Peyer's patch (tissue), 4 donors: Measurements from ENCODE around the gene PRR5L. TPM values are rescaled to one million over a fixed set of nuclear protein-coding genes. Genes with fewer than 3 reads are reported as not detected.

Experiments used
- DNase-seq, 3 donors: peaks; one replicate each; pipeline ENCODE4 v3.0.0-alpha.2; 2017 to 2019
- H3K27ac ChIP-seq, 4 donors: fragments of 200-600 bp; sonication (generic); one replicate each; pipeline ENCODE4 v1.5.1; 2016 to 2019
- H3K27me3 ChIP-seq, 2 donors: fragments of 200-600 bp; sonication (generic); one replicate each; pipeline ENCODE4 v1.5.1; 2019
- H3K36me3 ChIP-seq, 3 donors: fragments of 200-600 bp; sonication (generic); one replicate each; pipeline ENCODE4 v1.5.1; 2016 to 2019
- H3K4me1 ChIP-seq, 4 donors: fragments of 200-600 bp; sonication (generic); one replicate each; pipeline ENCODE4 v1.5.1; 2016 to 2019
- H3K4me3 ChIP-seq, 4 donors: fragments of 200-600 bp; sonication (generic); 1 replicate in 3 of 4; 2 replicates in 1 of 4; pipeline ENCODE4 v1.5.1; 2016 to 2019; ENCODE audit warnings: mild to moderate bottlenecking in 1 of 4
- H3K9me3 ChIP-seq, 4 donors: fragments of 200-600 bp; sonication (generic); one replicate each; pipeline ENCODE4 v1.5.1; 2016 to 2019; ENCODE audit warnings: mild to moderate bottlenecking in 1 of 4
- CTCF ChIP-seq, 6 experiments: fragments of 450-650 bp in 4 of 6; fragments of 200-600 bp in 2 of 6; sonication (generic) in 1 of 6; IDR thresholded peaks; one replicate each; pipeline ENCODE4 v1.5.1; 2017 to 2019; ENCODE audit warnings: antibody characterized with exemption in 6 of 6, mild to moderate bottlenecking in 3 of 6, moderate library complexity in 1 of 6
- POLR2A ChIP-seq, 2 donors: fragments of 450-650 bp; IDR thresholded peaks; one replicate each; pipeline ENCODE4 v1.5.1; 2017; ENCODE audit warnings: antibody characterized with exemption in 2 of 2, mild to moderate bottlenecking in 2 of 2, moderate library complexity in 2 of 2
- total RNA-seq, 4 donors: library from RNA; depleted of rRNA; stranded (reverse); fragments of >200 nt; gene quantifications; one replicate each; pipeline ENCODE4 v1.1.0, GENCODE V29; 2016

PRR5L gene
- total RNA-seq, 4 donors from 2014 or later = 74.3 to 100 (median 89.9) TPM

DNA sequence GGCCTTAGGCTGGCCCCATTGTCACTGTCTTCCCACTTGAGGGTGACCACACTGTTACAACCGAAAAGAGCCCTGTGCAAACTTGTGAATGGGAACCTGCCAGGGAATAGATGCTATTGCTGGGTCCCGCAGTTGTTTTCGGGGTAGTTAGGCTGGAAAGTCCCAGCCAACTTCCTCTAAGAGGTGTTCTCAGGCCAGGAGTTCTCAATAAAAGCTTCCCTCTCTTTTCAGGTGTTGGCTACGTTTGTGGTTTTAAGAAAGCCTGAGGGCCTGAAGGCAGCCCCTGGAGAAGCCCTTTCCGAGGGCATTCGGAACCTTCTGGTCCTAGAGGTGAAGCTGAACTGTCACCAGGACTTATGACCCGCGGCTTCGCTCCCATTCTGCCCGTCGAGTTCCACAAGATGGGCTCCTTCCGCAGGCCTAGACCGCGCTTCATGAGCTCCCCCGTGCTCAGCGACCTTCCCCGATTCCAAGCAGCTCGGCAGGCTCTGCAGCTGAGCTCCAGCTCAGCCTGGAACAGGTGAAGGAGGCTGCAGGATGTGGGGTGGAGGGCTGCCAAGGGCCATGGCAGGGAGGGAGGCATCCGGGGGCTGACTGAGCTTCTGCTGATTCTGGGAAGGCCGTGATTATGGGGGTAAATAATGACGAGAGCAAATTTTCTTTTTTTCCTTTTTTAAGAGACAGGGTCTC, 104.8 kb downstream of the PRR5L start:
- H3K4me3 ChIP-seq = no peak overlapping the region
- no peak for DNase-seq
- TF ChIP-seq CTCF (IDR thresholded peaks at IDR 0.05) = no peak
- TF ChIP-seq POLR2A (IDR thresholded peaks at IDR 0.05) = no peak
- no peaks in the 10 kb centered on the region for H3K9me3 ChIP-seq
- H3K27me3 ChIP-seq = no peaks in the 10 kb centered on the region
- H3K27ac ChIP-seq = peak overlapping the region in 2 of 4 donors; percentile 31 to 51
- H3K4me1 ChIP-seq = peaks cover 0 to 60% (median 0%) of the 10 kb centered on the region in 4 donors
- H3K36me3 ChIP-seq = peaks cover 0 to 81% (median 0%) of the 10 kb centered on the region in 3 donors

- Histone ChIP-seq H3K27ac (peak overlapping the region in 2 of 4 donors; percentile 28 to 46), H3K9me3 (no peaks in the 10 kb centered on the region), H3K27me3 (no peaks in the 10 kb centered on the region), H3K4me3 (no peak overlapping the region), H3K36me3 (peaks cover 0 to 80% (median 0%) of the 10 kb centered on the region in 3 donors), H3K4me1 (peaks cover 0 to 60% (median 0%) of the 10 kb centered on the region in 4 donors)
- TF ChIP-seq CTCF (IDR thresholded peaks at IDR 0.05) (no peak), POLR2A (IDR thresholded peaks at IDR 0.05) (no peak)
- DNase-seq = no peak
These were observed 106.6 kb downstream of the PRR5L start for GRCh38 chr11:36402568-36403170.

DNA sequence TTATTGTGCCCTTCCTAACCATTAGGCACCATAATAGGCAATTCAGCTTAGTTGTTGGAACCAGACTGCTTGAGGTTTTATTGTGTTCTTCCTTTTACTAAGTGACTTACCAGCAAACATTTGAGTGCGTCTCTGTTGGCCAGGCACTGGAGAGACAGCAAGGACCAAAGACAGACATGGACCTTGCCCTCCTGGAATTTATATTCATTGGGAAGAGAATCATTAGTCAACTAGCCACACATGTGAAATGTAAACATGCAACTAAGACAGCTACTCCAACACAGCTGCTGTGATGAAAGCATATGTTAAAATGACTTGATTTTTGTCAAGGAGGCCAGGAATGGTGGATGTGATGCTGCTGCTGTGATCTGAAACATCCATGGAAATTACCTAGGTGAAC, 107.6 kb downstream of the PRR5L start:
- TF ChIP-seq CTCF (IDR thresholded peaks at IDR 0.05) (no peak), POLR2A (IDR thresholded peaks at IDR 0.05) (no peak)
- peak in 1 of 3 donors; percentile 69 for DNase-seq
- Histone ChIP-seq H3K4me1 (peaks cover 0 to 51% (median 0%) of the 10 kb centered on the region in 4 donors), H3K4me3 (no peak overlapping the region), H3K27me3 (no peaks in the 10 kb centered on the region), H3K36me3 (peaks cover 0 to 75% (median 0%) of the 10 kb centered on the region in 3 donors), H3K9me3 (no peaks in the 10 kb centered on the region), H3K27ac (peak overlapping the region in 2 of 4 donors; percentile 46 to 54)

DNA sequence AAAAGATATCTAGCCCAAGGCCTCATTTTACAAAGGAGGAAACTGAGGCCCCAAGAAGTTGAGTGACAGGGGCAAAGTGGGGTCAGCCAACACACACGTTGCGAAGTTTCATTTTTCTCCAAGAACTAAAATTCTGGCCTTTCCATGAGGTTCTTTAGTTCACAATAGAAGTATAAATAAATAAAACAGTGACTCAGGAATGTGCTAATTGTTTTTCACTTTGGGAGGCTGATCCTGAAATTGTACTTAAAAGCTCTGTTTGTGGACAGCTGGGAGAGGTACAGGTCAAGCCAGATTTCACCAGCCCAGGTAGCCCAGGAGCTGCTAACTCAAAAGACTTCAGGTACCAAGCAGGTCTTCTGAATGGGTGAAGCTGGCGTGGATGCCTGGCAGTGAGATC, 108.7 kb downstream of the PRR5L start:
- H3K36me3 ChIP-seq = peaks cover 0 to 68% (median 0%) of the 10 kb centered on the region in 3 donors

More for the DNA sequence above, 108.7 kb downstream of the PRR5L start:
- Histone ChIP-seq H3K9me3 (no peaks in the 10 kb centered on the region), H3K27me3 (no peaks in the 10 kb centered on the region), H3K4me1 (peaks cover 0 to 51% (median 1%) of the 10 kb centered on the region in 4 donors), H3K27ac (no peak overlapping the region), H3K4me3 (no peak overlapping the region)
- DNase-seq = no peak
- TF ChIP-seq CTCF (IDR thresholded peaks at IDR 0.05) = no peak
- no peak for TF ChIP-seq POLR2A (IDR thresholded peaks at IDR 0.05)
